Measurements from ENCODE around the gene DDOST.

GRCh38 chr1:20626098-20626427 lies 35.1 kb downstream of the DDOST start:
- TF ChIP-seq CTCF (IDR thresholded peaks at IDR 0.05) (no peak), POLR2A (IDR thresholded peaks at IDR 0.05) (no peak)

Data from adrenal gland (tissue), 5 donors.